ENCODE results near the gene POT1.

POT1 gene

GRCh38 chr7:124808206-124808605 is 121.4 kb downstream of the POT1 start:
- no peak for DNase-seq (ENCODE audit: low spot score)
- POLR2A ChIA-PET (ENCODE audit: low non-redundant PET): no interaction called here
- CTCF ChIA-PET: no interaction called here

GRCh38 chr7:124801330-124801895 is 128.2 kb downstream of the POT1 start:
- no peak overlapping the region for H3K27ac ChIP-seq
- ChIA-PET CTCF (no interaction called here), POLR2A (ENCODE audit: low non-redundant PET) (no interaction called here)
- no peak for DNase-seq (ENCODE audit: low spot score)
- no peak for TF ChIP-seq CTCF (conservative IDR thresholded peaks at IDR 0.05; ENCODE audit: low read depth)

More at GRCh38 chr7:124808206-124808605, 121.4 kb downstream of the POT1 start:
- no peak overlapping the region for H3K27ac ChIP-seq
- TF ChIP-seq CTCF (conservative IDR thresholded peaks at IDR 0.05; ENCODE audit: low read depth): no peak

GRCh38 chr7:124800386-124800785 is 129.2 kb downstream of the POT1 start:
- no peak for DNase-seq (ENCODE audit: low spot score)
- H3K27ac ChIP-seq: no peak overlapping the region
- ChIA-PET CTCF (no interaction called here), POLR2A (ENCODE audit: low non-redundant PET) (no interaction called here)
- TF ChIP-seq CTCF (conservative IDR thresholded peaks at IDR 0.05; ENCODE audit: low read depth): no peak

- ChIA-PET POLR2A (ENCODE audit: low non-redundant PET) (no interaction called here), CTCF (interaction anchor here (0.7 kb wide), 1 partner anchor 87 kb away, joined by 5 read pairs; no protein-coding TSS in a partner anchor)
- no peak overlapping the region for H3K27ac ChIP-seq
- TF ChIP-seq CTCF (conservative IDR thresholded peaks at IDR 0.05; ENCODE audit: low read depth): no peak
- no peak for DNase-seq (ENCODE audit: low spot score)
Measured at GRCh38 chr7:124799448-124799847, 130.2 kb downstream of the POT1 start.

GRCh38 chr7:124796771-124797170 is 132.9 kb downstream of the POT1 start:
- TF ChIP-seq CTCF (conservative IDR thresholded peaks at IDR 0.05; ENCODE audit: low read depth): no peak
- H3K27ac ChIP-seq: no peak overlapping the region
- POLR2A ChIA-PET (ENCODE audit: low non-redundant PET): no interaction called here
- DNase-seq (ENCODE audit: low spot score): no peak
- CTCF ChIA-PET: no interaction called here

- no peak for TF ChIP-seq CTCF (conservative IDR thresholded peaks at IDR 0.05; ENCODE audit: low read depth)
- DNase-seq (ENCODE audit: low spot score): no peak
- no peak overlapping the region for H3K27ac ChIP-seq
- ChIA-PET CTCF (no interaction called here), POLR2A (ENCODE audit: low non-redundant PET) (no interaction called here)
Measured at GRCh38 chr7:124792696-124793095, 136.9 kb downstream of the POT1 start.

- ChIA-PET CTCF (no interaction called here), POLR2A (ENCODE audit: low non-redundant PET) (no interaction called here)
- H3K27ac ChIP-seq: no peak overlapping the region
- TF ChIP-seq CTCF (conservative IDR thresholded peaks at IDR 0.05; ENCODE audit: low read depth): no peak
- no peak for DNase-seq (ENCODE audit: low spot score)
Measured at GRCh38 chr7:124792002-124792401, 137.6 kb downstream of the POT1 start.
